Astrocyte (in vitro differentiated cells and primary cell): ENCODE measurements around the gene ME2. TPM values are rescaled to one million over a fixed set of nuclear protein-coding genes. Genes with fewer than 3 reads are reported as not detected.

Experiments used
- DNase-seq: peaks from one replicate; pipeline ENCODE4 v3.0.0-alpha.2; 2010; ENCODE audit warnings: low read depth
- FAIRE-seq: peaks from 2 replicates; lab custom pipeline; 2011; peaks lifted over from hg19 to GRCh38; lab: Jason Lieb, UNC
- H2AFZ ChIP-seq: 2 replicates; pipeline ENCODE4 v1.6.0; 2012; ENCODE audit warnings: low read depth, low read length, inconsistent platforms
- H3K27ac ChIP-seq: 2 replicates; pipeline ENCODE4 v1.5.1; 2011; ENCODE audit warnings: low read depth, low read length, inconsistent platforms
- H3K27me3 ChIP-seq: 2 replicates; pipeline ENCODE4 v1.6.0; 2011; ENCODE audit warnings: low read length, inconsistent platforms; ENCODE audit not compliant: insufficient read depth
- H3K36me3 ChIP-seq: 2 replicates; pipeline ENCODE4 v1.5.1; 2011; ENCODE audit warnings: low read length, inconsistent platforms; ENCODE audit not compliant: insufficient read depth
- H3K4me1 ChIP-seq: 2 replicates; pipeline ENCODE4 v1.5.1; 2011; ENCODE audit warnings: low read length, inconsistent platforms; ENCODE audit not compliant: insufficient read depth
- H3K4me2 ChIP-seq: 2 replicates; pipeline ENCODE4 v1.6.0; 2012; ENCODE audit warnings: low read length, inconsistent platforms
- H3K4me3 ChIP-seq: 2 replicates; pipeline ENCODE4 v1.5.1; 2011; ENCODE audit warnings: low read depth, mild to moderate bottlenecking, low read length, inconsistent platforms; ENCODE audit not compliant: insufficient read depth
- H3K79me2 ChIP-seq: 2 replicates; pipeline ENCODE4 v1.6.0; 2012; ENCODE audit warnings: mild to moderate bottlenecking, low read length, inconsistent platforms; ENCODE audit not compliant: insufficient read depth
- H3K9ac ChIP-seq: 2 replicates; pipeline ENCODE4 v1.6.0; 2012; ENCODE audit warnings: mild to moderate bottlenecking, low read length, inconsistent platforms
- H3K9me3 ChIP-seq: 2 replicates; pipeline ENCODE4 v1.5.1; 2012; ENCODE audit warnings: low read depth, mild to moderate bottlenecking, low read length, inconsistent platforms; ENCODE audit not compliant: insufficient read depth
- H4K20me1 ChIP-seq: 2 replicates; pipeline ENCODE4 v1.6.0; 2012; ENCODE audit warnings: low read length, inconsistent platforms; ENCODE audit not compliant: insufficient read depth
- H3K27ac Mint-ChIP-seq: one replicate; pipeline ENCODE4 v1.8.0; 2021; ENCODE audit warnings: mild to moderate bottlenecking, mixed read lengths; ENCODE audit not compliant: unreplicated experiment
- H3K27me3 Mint-ChIP-seq: one replicate; pipeline ENCODE4 v1.8.0; 2021; ENCODE audit warnings: low read depth, mixed read lengths; ENCODE audit not compliant: unreplicated experiment
- H3K36me3 Mint-ChIP-seq: one replicate; pipeline ENCODE4 v1.8.0; 2021; ENCODE audit warnings: low read depth, mixed read lengths; ENCODE audit not compliant: unreplicated experiment
- H3K4me1 Mint-ChIP-seq: one replicate; pipeline ENCODE4 v1.8.0; 2021; ENCODE audit warnings: low read depth, mixed read lengths; ENCODE audit not compliant: unreplicated experiment
- H3K4me3 Mint-ChIP-seq: one replicate; pipeline ENCODE4 v1.8.0; 2021; ENCODE audit warnings: mild to moderate bottlenecking, moderate library complexity, mixed read lengths; ENCODE audit not compliant: unreplicated experiment
- H3K9me3 Mint-ChIP-seq: one replicate; pipeline ENCODE4 v1.8.0; 2021; ENCODE audit warnings: mild to moderate bottlenecking, mixed read lengths; ENCODE audit not compliant: unreplicated experiment
- EZH2 ChIP-seq: IDR thresholded peaks from 2 replicates; pipeline ENCODE4 v1.6.1; 2012; ENCODE audit warnings: mild to moderate bottlenecking, low read length, inconsistent platforms; ENCODE audit not compliant: insufficient read depth
- total RNA-seq: library from RNA; stranded (reverse); gene quantifications from 2 replicates; pipeline ENCODE4 v1.2.1, GENCODE V29; 2021
- TF ChIP-seq, protein P1 (sequence below): IDR thresholded peaks from 2 replicates; pipeline ENCODE4 v1.5.1; 2011; ENCODE audit warnings: low read depth, mild to moderate bottlenecking, inconsistent platforms, low read length, moderate library complexity; ENCODE audit not compliant: insufficient read depth

Gene ME2
- total RNA-seq, 1 donor from 2014 or later, result 44.0 TPM

DNA sequence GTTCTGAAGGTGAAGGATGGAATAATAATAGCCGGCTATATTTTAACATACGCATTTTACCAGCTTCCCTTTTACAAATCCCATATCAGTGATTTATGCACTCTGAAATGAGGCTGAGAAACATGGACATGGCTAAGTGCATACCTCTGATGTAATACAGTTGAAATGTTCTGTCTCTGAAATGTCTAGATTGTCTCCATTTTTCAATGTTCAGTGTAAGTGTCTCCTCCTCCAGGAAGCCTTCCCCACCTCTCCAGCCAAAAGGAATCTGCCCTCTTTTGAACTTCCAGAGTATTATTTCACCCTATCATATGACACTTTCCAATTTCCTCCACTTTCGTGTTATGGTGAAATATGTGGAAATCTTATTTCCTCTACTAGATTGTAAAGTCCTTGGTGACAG lies 29.5 kb upstream of the ME2 start:
- Histone ChIP-seq H3K4me2 (no peak overlapping the region), H3K9ac (no peak overlapping the region), H3K4me1 (peaks cover 11% of the 10 kb centered on the region), H3K9me3 (no peaks in the 10 kb centered on the region), H2AFZ (no peak overlapping the region), H3K36me3 (no peaks in the 10 kb centered on the region), H3K79me2 (no peaks in the 10 kb centered on the region), H3K4me3 (no peak overlapping the region), H3K27ac (no peak overlapping the region), H4K20me1 (no peaks in the 10 kb centered on the region), H3K27me3 (no peaks in the 10 kb centered on the region)
- H3K36me3 Mint-ChIP-seq, result no peaks in the 10 kb centered on the region
- H3K27me3 Mint-ChIP-seq, result no peaks in the 10 kb centered on the region
- FAIRE-seq, result no peak
- H3K4me1 Mint-ChIP-seq, result peaks cover 24% of the 10 kb centered on the region
- H3K4me3 Mint-ChIP-seq, result no peak overlapping the region
- TF ChIP-seq, protein P1, sequence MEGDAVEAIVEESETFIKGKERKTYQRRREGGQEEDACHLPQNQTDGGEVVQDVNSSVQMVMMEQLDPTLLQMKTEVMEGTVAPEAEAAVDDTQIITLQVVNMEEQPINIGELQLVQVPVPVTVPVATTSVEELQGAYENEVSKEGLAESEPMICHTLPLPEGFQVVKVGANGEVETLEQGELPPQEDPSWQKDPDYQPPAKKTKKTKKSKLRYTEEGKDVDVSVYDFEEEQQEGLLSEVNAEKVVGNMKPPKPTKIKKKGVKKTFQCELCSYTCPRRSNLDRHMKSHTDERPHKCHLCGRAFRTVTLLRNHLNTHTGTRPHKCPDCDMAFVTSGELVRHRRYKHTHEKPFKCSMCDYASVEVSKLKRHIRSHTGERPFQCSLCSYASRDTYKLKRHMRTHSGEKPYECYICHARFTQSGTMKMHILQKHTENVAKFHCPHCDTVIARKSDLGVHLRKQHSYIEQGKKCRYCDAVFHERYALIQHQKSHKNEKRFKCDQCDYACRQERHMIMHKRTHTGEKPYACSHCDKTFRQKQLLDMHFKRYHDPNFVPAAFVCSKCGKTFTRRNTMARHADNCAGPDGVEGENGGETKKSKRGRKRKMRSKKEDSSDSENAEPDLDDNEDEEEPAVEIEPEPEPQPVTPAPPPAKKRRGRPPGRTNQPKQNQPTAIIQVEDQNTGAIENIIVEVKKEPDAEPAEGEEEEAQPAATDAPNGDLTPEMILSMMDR, result no peak
- no peak for TF ChIP-seq EZH2
- DNase-seq, result peak; percentile 18
- H3K9me3 Mint-ChIP-seq, result no peaks in the 10 kb centered on the region
- H3K27ac Mint-ChIP-seq, result peak overlapping the region; percentile 64

DNA sequence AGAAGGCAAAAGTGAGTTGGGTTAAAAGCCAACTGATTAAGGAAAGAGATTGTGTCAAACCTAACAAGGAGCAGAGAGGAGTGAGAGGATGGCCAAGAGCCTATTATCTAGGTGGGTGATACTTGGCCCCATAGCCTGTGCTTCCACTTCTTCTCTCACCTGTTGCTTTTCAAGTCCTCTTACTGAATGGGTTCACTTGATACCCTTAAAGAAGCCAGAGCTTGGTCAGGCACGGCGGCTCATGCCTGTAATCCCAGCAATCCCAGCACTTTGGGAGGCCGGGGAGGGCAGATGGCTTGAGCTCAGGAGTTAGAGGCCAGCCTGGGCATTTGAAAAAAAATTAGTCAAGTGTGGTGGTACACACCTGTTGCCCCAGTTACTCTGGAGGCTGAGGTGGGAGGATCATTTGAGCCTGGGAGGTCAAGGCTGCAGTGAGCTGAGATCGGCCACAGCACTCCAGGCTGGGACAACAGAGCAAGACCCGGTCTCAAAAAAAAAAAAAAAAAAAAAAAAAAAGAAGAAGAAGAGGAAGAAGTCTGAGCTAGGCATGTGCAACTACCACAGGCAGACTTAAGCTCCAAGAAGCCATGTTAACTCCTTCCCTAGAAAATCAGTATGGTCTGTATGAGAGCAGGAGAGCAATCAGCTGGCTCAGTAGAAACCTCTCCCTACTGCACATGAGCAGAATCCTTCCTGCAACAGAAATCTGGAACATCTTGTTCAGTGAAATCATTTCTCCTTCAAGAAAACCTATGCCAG lies 28.4 kb upstream of the ME2 start:
- Mint-ChIP-seq H3K36me3 (no peaks in the 10 kb centered on the region), H3K27ac (no peak overlapping the region)
- no peak overlapping the region for H3K4me3 ChIP-seq

More for the DNA sequence above, 28.4 kb upstream of the ME2 start:
- H3K9ac ChIP-seq, result no peak overlapping the region
- Mint-ChIP-seq H3K9me3 (no peaks in the 10 kb centered on the region), H3K4me1 (peaks cover 25% of the 10 kb centered on the region), H3K4me3 (no peak overlapping the region), H3K27me3 (no peaks in the 10 kb centered on the region)
- no peaks in the 10 kb centered on the region for H4K20me1 ChIP-seq
- FAIRE-seq (no peak), DNase-seq (no peak)
- H3K4me2 ChIP-seq, result no peak overlapping the region
- no peak overlapping the region for H3K27ac ChIP-seq
- no peaks in the 10 kb centered on the region for H3K36me3 ChIP-seq
- no peak overlapping the region for H2AFZ ChIP-seq
- peaks cover 15% of the 10 kb centered on the region for H3K4me1 ChIP-seq
- no peaks in the 10 kb centered on the region for H3K79me2 ChIP-seq
- TF ChIP-seq EZH2, result no peak
- TF ChIP-seq, protein P1, result no peak
- no peaks in the 10 kb centered on the region for H3K27me3 ChIP-seq
- H3K9me3 ChIP-seq, result no peaks in the 10 kb centered on the region
